Gastrocnemius medialis (tissue), 4 donors: ENCODE measurements around the gene EFNA5.

ENCODE experiments used
- CTCF ChIP-seq, 5 experiments: fragments of 450-650 bp in 3 of 5; fragments of 200-600 bp in 2 of 5; sonication (generic) in 2 of 5; IDR thresholded peaks in 4 of 5; conservative IDR thresholded peaks in 1 of 5; 1 replicate in 4 of 5; 2 replicates in 1 of 5; pipeline ENCODE4 v1.5.1; 2016 to 2019; ENCODE audit warnings: antibody characterized with exemption in 5 of 5, mild to moderate bottlenecking in 3 of 5, moderate library complexity in 3 of 5
- POLR2A ChIP-seq, 2 donors: fragments of 450-650 bp; IDR thresholded peaks; one replicate each; pipeline ENCODE4 v1.6.1; 2017; ENCODE audit warnings: antibody characterized with exemption in 2 of 2, mild to moderate bottlenecking in 2 of 2, moderate library complexity in 2 of 2

GRCh38 chr5:107675201-107675600, 4.5 kb upstream of the EFNA5 start:
- TF ChIP-seq CTCF (IDR thresholded peaks at IDR 0.05 in 4 of 5, conservative IDR thresholded peaks at IDR 0.05 in 1 of 5) (no peak), POLR2A (IDR thresholded peaks at IDR 0.05) (no peak)
